Measurements from ENCODE around the gene CST4. TPM values are rescaled to one million over a fixed set of nuclear protein-coding genes. Genes with fewer than 3 reads are reported as not detected.
"Not testable (repeated sequence)": the region's sequence is repeated elsewhere in the genome, so short reads cannot be mapped to it uniquely, and the experiment has no call there.

The CST4 gene
- polyA plus RNA-seq, 1 of the 3 experiments (the other 2 are of a cell fraction) = not detected

DNA sequence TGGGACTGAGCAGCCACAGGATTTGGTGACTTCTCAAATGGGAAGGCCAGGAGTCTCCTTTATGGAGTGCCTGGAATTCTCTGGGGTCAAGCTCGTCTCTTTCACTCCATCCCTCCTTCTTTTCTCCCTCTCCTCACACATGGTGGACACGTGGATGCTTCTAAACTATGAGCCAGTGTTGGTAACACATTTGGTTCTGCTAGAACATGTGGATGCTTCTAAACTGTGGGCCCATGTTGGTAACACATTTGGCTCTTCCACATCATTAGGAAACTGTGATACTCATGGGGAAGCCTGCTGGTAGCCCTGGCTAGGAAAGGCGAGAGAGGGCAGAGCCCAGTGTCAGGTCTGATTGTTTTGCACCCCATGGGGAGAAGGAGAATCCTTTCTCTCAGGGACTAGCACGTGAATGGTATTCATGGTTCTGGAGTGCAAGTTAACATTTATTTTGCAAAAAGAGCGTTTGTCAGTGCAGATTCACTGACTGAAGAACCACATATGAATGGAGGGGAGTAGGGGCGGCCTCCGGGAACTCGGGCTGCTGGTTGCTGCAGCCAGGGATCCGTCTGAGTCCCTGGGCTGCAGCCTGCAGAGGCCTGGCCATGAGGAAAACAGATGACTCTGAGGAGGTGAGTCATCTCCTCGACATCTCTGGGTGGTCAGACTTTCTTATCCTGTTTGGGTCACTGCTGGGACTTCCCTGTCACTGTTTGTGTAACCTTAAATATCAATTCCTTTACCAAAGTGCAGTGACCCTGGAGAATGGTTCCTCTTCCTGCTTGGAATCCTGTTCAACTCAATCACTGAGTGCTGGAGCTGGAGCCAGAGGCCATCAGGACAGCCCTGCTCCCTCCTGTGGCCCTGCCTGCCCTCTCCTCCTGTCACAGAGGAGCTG, 4.1 kb upstream of the CST4 start:
- TF ChIP-seq MAX (IDR thresholded peaks at IDR 0.05; ENCODE audit: low read depth) (peak; percentile 52; the same call in 1 of the 2 replicates), TCF12 (IDR thresholded peaks at IDR 0.05) (peak; percentile 46), FOSL2 (IDR thresholded peaks at IDR 0.05; ENCODE audit: borderline replicate concordance, low read depth) (peak; percentile 19; the same call in 1 of the 2 replicates)
- Histone ChIP-seq H3K4me2 (peak overlapping the region; percentile 29; the same call in 1 of the 2 replicates), H2AFZ (ENCODE audit: low read depth) (peak overlapping the region; percentile 26; the same call in 1 of the 2 replicates)
- H3K9me2 ChIP-seq; H3K4me3 ChIP-seq (ENCODE audit: low read depth in 2 of 2, low read length in 1 of 2); H3K9ac ChIP-seq; H3K4me1 ChIP-seq (ENCODE audit: control insufficient read depth in 1 of 2, insufficient read depth in 2 of 2, low read depth in 1 of 2, low read length in 1 of 2); H4K20me1 ChIP-seq (ENCODE audit: insufficient read depth); POLR2A ChIA-PET; H3K9me3 ChIP-seq; CTCF ChIA-PET; H3K79me2 ChIP-seq (ENCODE audit: insufficient read depth); DNase-seq; H3K36me3 ChIP-seq (replicated peaks in 1 of 2; ENCODE audit: control insufficient read depth in 1 of 2, insufficient read depth in 2 of 2, low read length in 1 of 2); H3K27me3 ChIP-seq (ENCODE audit: insufficient read depth); H3F3A ChIP-seq (replicated peaks; ENCODE audit: insufficient read depth); H3K27ac ChIP-seq (ENCODE audit: low read depth in 2 of 2, low read length in 1 of 2): not testable (repeated sequence)
- WGBS (ENCODE audit: low lambda C conversion rate) = 25% methylated on average over 10 of the region's 10 CpGs

DNA sequence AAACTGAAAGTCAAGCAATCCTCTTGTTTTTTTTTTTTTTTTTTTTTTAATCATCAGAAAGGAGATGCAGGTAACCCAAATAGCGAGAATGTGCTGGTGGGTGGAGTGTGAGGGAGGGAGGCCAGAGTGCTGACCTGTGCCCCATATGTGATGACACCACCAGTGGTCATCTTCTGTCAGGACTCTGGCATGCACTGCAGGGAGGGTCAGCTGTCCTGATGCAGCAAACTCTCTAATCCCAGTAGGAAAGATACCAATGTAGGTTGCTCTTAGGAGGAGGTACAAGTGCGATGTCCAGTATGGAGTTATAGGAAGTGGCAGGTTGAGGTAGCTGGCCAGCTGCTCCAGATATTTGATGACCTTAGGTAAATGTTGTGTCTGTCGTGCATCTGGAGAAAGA, 2.8 kb upstream of the CST4 start:
- H3K9me2 ChIP-seq = no peaks in the 10 kb centered on the region
- 38% methylated on average over 3 of the region's 3 CpGs for WGBS (ENCODE audit: low lambda C conversion rate)
- no peaks in the 10 kb centered on the region for H3K9me3 ChIP-seq
- TF ChIP-seq FOSL2 (IDR thresholded peaks at IDR 0.05; ENCODE audit: borderline replicate concordance, low read depth) (no peak), POLR2AphosphoS5 (IDR thresholded peaks at IDR 0.05; ENCODE audit: low read depth, low read length) (no peak), RAD21 (IDR thresholded peaks at IDR 0.05; ENCODE audit: low read length) (no peak), SMC3 (IDR thresholded peaks at IDR 0.05; ENCODE audit: low read depth, low read length) (no peak), RCOR1 (IDR thresholded peaks at IDR 0.05; ENCODE audit: low read length) (no peak), USF1 (IDR thresholded peaks at IDR 0.05; ENCODE audit: borderline replicate concordance, low read depth) (no peak), MXI1 (IDR thresholded peaks at IDR 0.05; ENCODE audit: low read depth, low read length) (no peak), FOXJ3 (CRISPR knock-in tag; IDR thresholded peaks at IDR 0.05) (no peak), MAX (IDR thresholded peaks at IDR 0.05; ENCODE audit: low read depth) (no peak), TAF1 (IDR thresholded peaks at IDR 0.05; ENCODE audit: borderline replicate concordance, low read depth, low read length) (no peak)
- TF ChIP-seq, protein P1, sequence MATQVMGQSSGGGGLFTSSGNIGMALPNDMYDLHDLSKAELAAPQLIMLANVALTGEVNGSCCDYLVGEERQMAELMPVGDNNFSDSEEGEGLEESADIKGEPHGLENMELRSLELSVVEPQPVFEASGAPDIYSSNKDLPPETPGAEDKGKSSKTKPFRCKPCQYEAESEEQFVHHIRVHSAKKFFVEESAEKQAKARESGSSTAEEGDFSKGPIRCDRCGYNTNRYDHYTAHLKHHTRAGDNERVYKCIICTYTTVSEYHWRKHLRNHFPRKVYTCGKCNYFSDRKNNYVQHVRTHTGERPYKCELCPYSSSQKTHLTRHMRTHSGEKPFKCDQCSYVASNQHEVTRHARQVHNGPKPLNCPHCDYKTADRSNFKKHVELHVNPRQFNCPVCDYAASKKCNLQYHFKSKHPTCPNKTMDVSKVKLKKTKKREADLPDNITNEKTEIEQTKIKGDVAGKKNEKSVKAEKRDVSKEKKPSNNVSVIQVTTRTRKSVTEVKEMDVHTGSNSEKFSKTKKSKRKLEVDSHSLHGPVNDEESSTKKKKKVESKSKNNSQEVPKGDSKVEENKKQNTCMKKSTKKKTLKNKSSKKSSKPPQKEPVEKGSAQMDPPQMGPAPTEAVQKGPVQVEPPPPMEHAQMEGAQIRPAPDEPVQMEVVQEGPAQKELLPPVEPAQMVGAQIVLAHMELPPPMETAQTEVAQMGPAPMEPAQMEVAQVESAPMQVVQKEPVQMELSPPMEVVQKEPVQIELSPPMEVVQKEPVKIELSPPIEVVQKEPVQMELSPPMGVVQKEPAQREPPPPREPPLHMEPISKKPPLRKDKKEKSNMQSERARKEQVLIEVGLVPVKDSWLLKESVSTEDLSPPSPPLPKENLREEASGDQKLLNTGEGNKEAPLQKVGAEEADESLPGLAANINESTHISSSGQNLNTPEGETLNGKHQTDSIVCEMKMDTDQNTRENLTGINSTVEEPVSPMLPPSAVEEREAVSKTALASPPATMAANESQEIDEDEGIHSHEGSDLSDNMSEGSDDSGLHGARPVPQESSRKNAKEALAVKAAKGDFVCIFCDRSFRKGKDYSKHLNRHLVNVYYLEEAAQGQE (IDR thresholded peaks at IDR 0.05; ENCODE audit: low read depth, low read length) = no peak
- POLR2A ChIA-PET = no interaction called here
- no peak overlapping the region for H3K9ac ChIP-seq
- no peak overlapping the region for H3K27ac ChIP-seq (ENCODE audit: low read depth in 2 of 2, low read length in 1 of 2)
- H4K20me1 ChIP-seq (ENCODE audit: insufficient read depth) = no peaks in the 10 kb centered on the region
- H3K4me2 ChIP-seq = no peak overlapping the region
- H3K27me3 ChIP-seq (ENCODE audit: insufficient read depth) = no peaks in the 10 kb centered on the region; the same call in 1 of the 2 replicates
- H2AFZ ChIP-seq (ENCODE audit: low read depth) = no peak overlapping the region
- no peak overlapping the region for H3K4me3 ChIP-seq (ENCODE audit: low read depth in 2 of 2, low read length in 1 of 2)
- H3K4me1 ChIP-seq (ENCODE audit: control insufficient read depth in 1 of 2, insufficient read depth in 2 of 2, low read depth in 1 of 2, low read length in 1 of 2) = 0 out of 4 replicates have a peak, but pooled peaks cover 0 to 5% of the 10 kb centered on the region in 2 experiments
- no peaks in the 10 kb centered on the region for H3K79me2 ChIP-seq (ENCODE audit: insufficient read depth)
- H3F3A ChIP-seq (replicated peaks; ENCODE audit: insufficient read depth) = no peaks in the 10 kb centered on the region
- DNase-seq = no peak
- CTCF ChIA-PET = interaction anchor here (1.3 kb wide), 1 partner anchor 23 kb away, joined by 3 read pairs; no protein-coding TSS in a partner anchor
- H3K36me3 ChIP-seq (replicated peaks in 1 of 2; ENCODE audit: control insufficient read depth in 1 of 2, insufficient read depth in 2 of 2, low read length in 1 of 2) = no peaks in the 10 kb centered on the region

Measured in SK-N-SH (cell line).